SU-DHL-6 (cell line): ENCODE measurements around the gene POP4.

Experiments
- H2AFZ ChIP-seq: fragments of 200-600 bp; sonication (generic); 2 replicates; pipeline ENCODE4 v1.6.1; 2014; ENCODE audit warnings: low read depth, mild to moderate bottlenecking, moderate library complexity, mixed read lengths, antibody characterized with exemption, low read length; ENCODE audit not compliant: severe bottlenecking
- H3F3A ChIP-seq: fragments of 200-600 bp; shearing (Covaris generic); 2 replicates; pipeline ENCODE4 v1.6.0; 2016; ENCODE audit warnings: antibody characterized with exemption, mild to moderate bottlenecking; ENCODE audit not compliant: insufficient read depth
- H3K27ac ChIP-seq: fragments of 200-600 bp; sonication (generic); 2 replicates; pipeline ENCODE4 v1.5.1; 2016; ENCODE audit warnings: low read depth, mild to moderate bottlenecking, low read length, moderate library complexity, mixed read lengths
- H3K27me3 ChIP-seq: fragments of 200-600 bp; sonication (generic), shearing (Covaris generic); 2 replicates; pipeline ENCODE4 v1.6.0; 2014; ENCODE audit warnings: mild to moderate bottlenecking, low read length
- H3K36me3 ChIP-seq: fragments of 200-600 bp; sonication (generic); 2 replicates; pipeline ENCODE4 v1.6.1; 2014; ENCODE audit warnings: mild to moderate bottlenecking, low read length, mixed read lengths
- H3K4me2 ChIP-seq: fragments of 300-600, 200-600 bp; shearing (Covaris generic), sonication (generic); 2 replicates; pipeline ENCODE4 v1.6.0; 2014; ENCODE audit warnings: low read length, low read depth, mild to moderate bottlenecking; ENCODE audit not compliant: poor library complexity, severe bottlenecking
- H3K4me3 ChIP-seq: fragments of 200-600 bp; sonication (generic); 2 replicates; pipeline ENCODE4 v1.5.1; 2014; ENCODE audit warnings: antibody characterized with exemption, low read length, mild to moderate bottlenecking, mixed read lengths; ENCODE audit not compliant: insufficient read depth, poor library complexity, severe bottlenecking
- H3K79me2 ChIP-seq: fragments of 200-600 bp; sonication (generic); 2 replicates; pipeline ENCODE4 v1.6.1; 2014; ENCODE audit warnings: mild to moderate bottlenecking, low read length, moderate library complexity; ENCODE audit not compliant: insufficient read depth
- H3K9ac ChIP-seq: fragments of 200-600 bp; sonication (generic); 2 replicates; pipeline ENCODE4 v1.7.0; 2014; ENCODE audit warnings: mild to moderate bottlenecking, low read length
- H3K9me2 ChIP-seq: fragments of 200-600 bp; sonication (generic); replicated peaks from 2 replicates; pipeline ENCODE4 v1.6.1; 2014; ENCODE audit warnings: low read length; ENCODE audit not compliant: insufficient read depth
- H3K9me3 ChIP-seq: fragments of 200-600 bp; sonication (generic); 2 replicates; pipeline ENCODE4 v1.6.1; 2014; ENCODE audit warnings: low read length, mixed read lengths; ENCODE audit not compliant: insufficient read depth
- H4K20me1 ChIP-seq: fragments of 200-600 bp; sonication (generic); 2 replicates; pipeline ENCODE4 v1.6.1; 2014; ENCODE audit warnings: low read depth, mild to moderate bottlenecking, antibody characterized with exemption, low read length, moderate library complexity, mixed read lengths
- EZH2phosphoT487 ChIP-seq: fragments of 200-600 bp; sonication (generic), shearing (Covaris generic); conservative IDR thresholded peaks from 2 replicates; pipeline ENCODE4 v1.6.1; 2018; ENCODE audit warnings: mild to moderate bottlenecking, antibody characterized with exemption, low read length, moderate library complexity, mixed read lengths
- TF ChIP-seq, protein P1 (sequence below): fragments of 200-600 bp; sonication (generic); IDR thresholded peaks from one replicate; pipeline ENCODE4 v1.5.1; 2017; ENCODE audit warnings: antibody characterized with exemption, mild to moderate bottlenecking, low read length, moderate library complexity; ENCODE audit not compliant: insufficient read depth, poor library complexity, severe bottlenecking

Gene POP4

GRCh38 chr19:29561601-29562000, 44.5 kb upstream of the POP4 start:
- no peak overlapping the region for H3K4me3 ChIP-seq
- H4K20me1 ChIP-seq, result no peaks in the 10 kb centered on the region
- no peak overlapping the region for H2AFZ ChIP-seq
- no peaks in the 10 kb centered on the region for H3K9me2 ChIP-seq
- no peaks in the 10 kb centered on the region for H3F3A ChIP-seq
- no peak overlapping the region for H3K9ac ChIP-seq
- H3K36me3 ChIP-seq, result no peaks in the 10 kb centered on the region
- no peak for TF ChIP-seq EZH2phosphoT487
- TF ChIP-seq, protein P1, sequence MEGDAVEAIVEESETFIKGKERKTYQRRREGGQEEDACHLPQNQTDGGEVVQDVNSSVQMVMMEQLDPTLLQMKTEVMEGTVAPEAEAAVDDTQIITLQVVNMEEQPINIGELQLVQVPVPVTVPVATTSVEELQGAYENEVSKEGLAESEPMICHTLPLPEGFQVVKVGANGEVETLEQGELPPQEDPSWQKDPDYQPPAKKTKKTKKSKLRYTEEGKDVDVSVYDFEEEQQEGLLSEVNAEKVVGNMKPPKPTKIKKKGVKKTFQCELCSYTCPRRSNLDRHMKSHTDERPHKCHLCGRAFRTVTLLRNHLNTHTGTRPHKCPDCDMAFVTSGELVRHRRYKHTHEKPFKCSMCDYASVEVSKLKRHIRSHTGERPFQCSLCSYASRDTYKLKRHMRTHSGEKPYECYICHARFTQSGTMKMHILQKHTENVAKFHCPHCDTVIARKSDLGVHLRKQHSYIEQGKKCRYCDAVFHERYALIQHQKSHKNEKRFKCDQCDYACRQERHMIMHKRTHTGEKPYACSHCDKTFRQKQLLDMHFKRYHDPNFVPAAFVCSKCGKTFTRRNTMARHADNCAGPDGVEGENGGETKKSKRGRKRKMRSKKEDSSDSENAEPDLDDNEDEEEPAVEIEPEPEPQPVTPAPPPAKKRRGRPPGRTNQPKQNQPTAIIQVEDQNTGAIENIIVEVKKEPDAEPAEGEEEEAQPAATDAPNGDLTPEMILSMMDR, result no peak
- no peaks in the 10 kb centered on the region for H3K9me3 ChIP-seq
- no peak overlapping the region for H3K27ac ChIP-seq
- H3K27me3 ChIP-seq, result no peaks in the 10 kb centered on the region
- H3K4me2 ChIP-seq, result no peak overlapping the region
- H3K79me2 ChIP-seq, result no peaks in the 10 kb centered on the region

DNA sequence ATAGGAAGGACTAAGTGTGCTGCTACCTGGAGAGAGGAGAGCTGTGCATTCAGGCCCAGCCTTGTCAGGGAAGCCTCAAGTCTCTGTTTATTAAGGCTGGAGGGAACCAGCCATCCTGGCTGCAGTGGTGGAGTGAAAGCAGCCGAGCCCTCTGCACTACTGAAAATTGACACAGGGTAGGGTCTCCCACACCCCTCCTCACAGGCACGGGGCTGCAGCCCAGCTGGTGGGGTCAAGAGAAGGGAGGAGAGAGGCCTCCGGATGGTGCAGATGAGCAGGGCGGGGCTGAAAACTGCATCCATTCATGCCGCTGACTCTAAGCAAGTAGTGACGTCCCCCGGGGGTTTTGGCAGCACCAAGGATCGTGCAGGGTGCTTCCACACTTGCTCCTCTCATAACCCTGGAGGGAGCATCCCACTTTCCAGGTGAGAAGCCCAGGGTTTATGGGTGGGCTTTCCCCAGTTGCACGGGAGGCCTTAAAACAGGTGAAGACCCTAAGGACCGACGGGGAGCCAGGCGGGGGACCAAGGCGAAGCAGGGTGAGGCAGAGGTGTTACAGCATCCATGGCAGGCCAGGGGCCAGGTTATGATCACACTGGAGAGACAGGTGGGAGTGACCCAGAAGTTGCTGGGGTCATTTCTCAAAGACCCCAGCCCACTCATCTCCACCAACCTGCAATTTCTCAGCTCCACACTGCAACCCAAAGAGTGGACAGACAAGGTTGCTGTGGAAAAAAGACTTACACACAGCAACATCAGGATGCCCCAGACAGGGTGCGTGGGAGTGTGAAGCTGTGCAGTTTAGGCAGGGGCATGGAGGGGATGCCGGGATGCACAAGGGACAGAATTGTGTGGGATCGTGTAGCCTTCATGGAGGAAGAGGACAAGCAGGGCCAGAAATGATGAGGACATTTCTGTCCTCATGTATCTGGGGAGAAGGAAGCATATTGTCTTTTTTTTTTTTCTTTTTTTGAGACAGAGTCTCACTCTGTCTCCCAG, 43.5 kb upstream of the POP4 start:
- Histone ChIP-seq H3K27me3 (no peaks in the 10 kb centered on the region), H3K4me2 (no peak overlapping the region)

DNA sequence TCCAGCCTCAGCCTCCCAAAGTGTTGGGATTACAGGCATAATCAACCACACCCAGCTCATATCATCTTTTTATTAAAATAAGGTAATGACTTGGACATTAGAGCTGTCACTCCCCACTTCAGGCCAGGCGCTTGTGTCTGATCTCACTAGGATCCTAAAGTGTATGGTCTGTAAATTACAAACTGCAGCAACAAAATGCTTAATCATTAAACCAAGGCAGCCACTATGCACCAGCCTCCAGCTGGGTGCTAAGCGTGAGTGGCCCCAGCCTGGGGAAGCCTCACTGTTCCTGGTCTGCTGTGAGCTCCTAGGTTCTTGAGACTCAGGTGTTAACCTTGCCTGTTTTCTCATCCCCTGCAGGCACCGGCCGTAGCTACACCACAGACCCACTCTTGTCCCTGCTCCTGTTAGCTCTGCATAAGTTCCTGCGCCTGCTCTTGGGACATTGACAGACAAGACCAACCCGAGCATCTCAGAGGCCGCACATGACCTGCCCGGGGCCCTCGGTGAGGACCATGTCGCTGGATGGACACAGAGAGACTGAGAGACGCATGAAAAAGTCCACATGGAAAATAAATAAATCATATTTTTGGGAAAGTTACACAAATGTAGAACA, 42.5 kb upstream of the POP4 start:
- no peaks in the 10 kb centered on the region for H3K36me3 ChIP-seq
- no peaks in the 10 kb centered on the region for H3K9me3 ChIP-seq
- no peak for TF ChIP-seq EZH2phosphoT487
- TF ChIP-seq, protein P1, result no peak
- no peak overlapping the region for H3K4me2 ChIP-seq
- no peak overlapping the region for H3K4me3 ChIP-seq
- H3K27ac ChIP-seq, result no peak overlapping the region
- no peaks in the 10 kb centered on the region for H3F3A ChIP-seq
- no peak overlapping the region for H3K9ac ChIP-seq
- no peak overlapping the region for H2AFZ ChIP-seq
- no peaks in the 10 kb centered on the region for H4K20me1 ChIP-seq
- no peaks in the 10 kb centered on the region for H3K27me3 ChIP-seq
- H3K9me2 ChIP-seq, result no peaks in the 10 kb centered on the region
- H3K79me2 ChIP-seq, result no peaks in the 10 kb centered on the region

More for the DNA sequence above, 43.5 kb upstream of the POP4 start:
- Histone ChIP-seq H3F3A (no peaks in the 10 kb centered on the region), H3K9me3 (no peaks in the 10 kb centered on the region), H3K79me2 (no peaks in the 10 kb centered on the region), H3K4me3 (no peak overlapping the region), H3K9me2 (no peaks in the 10 kb centered on the region), H3K36me3 (no peaks in the 10 kb centered on the region), H4K20me1 (no peaks in the 10 kb centered on the region), H3K27ac (no peak overlapping the region), H3K9ac (no peak overlapping the region), H2AFZ (no peak overlapping the region)
- TF ChIP-seq, protein P1, result no peak
- no peak for TF ChIP-seq EZH2phosphoT487
